LNCaP clone FGC (cell line): ENCODE measurements around the gene GCNT4.

ENCODE experiments used
- DNase-seq: peaks from one replicate; pipeline ENCODE4 v3.0.0-alpha.2; 2011; ENCODE audit warnings: low read depth
- H3K4me3 ChIP-seq: 2 replicates; pipeline ENCODE4 v1.5.1; 2011; ENCODE audit warnings: mild to moderate bottlenecking, low read depth, low read length, control low read depth
- CTCF ChIP-seq: IDR thresholded peaks from 2 replicates; pipeline ENCODE4 v1.5.1; 2012; ENCODE audit warnings: mild to moderate bottlenecking; ENCODE audit not compliant: control insufficient read depth, insufficient read depth; ENCODE audit errors: extremely low read depth

The GCNT4 gene

DNA sequence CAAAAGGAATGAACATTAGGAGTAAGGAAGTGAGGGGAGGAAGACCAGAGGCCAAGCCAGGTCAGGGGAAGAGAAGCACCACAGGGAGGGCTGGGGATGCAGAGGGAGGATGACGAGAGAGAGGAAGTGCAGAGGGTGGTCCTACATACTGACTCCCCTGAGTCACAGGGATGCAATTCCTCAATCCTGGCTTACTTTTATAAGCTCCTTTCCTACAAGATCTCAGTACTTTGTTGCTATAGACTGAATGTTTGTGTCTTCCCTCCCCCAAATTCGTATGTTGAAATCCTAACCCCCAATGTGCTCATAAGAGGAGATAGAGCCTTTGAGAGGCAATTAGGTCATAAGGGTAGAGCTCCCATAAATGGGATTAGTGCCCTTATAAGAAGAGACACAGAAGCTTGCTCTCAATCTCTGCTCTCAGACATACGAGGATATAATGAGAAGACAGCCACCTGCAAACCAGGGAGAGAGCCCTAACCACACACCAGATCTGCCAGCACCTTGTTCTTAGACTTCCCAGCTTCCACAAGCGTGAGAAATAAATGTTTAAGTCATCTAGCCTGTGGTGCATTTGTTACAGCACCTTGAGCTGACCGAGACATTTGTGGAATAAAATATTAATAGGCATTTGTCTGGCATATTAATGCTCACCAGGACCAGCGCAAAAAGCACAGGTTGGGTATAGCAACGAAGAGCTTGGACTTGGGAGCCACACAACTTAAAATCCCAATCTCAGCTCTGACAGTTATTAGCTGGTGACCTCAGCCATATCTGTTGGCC is 33.4 kb downstream of the GCNT4 start:
- no peak overlapping the region for H3K4me3 ChIP-seq
- DNase-seq: no peak
- no peak for TF ChIP-seq CTCF

GRCh38 chr5:75017971-75018370 is 34.4 kb downstream of the GCNT4 start:
- DNase-seq: no peak
- TF ChIP-seq CTCF: no peak
- H3K4me3 ChIP-seq: no peak overlapping the region

DNA sequence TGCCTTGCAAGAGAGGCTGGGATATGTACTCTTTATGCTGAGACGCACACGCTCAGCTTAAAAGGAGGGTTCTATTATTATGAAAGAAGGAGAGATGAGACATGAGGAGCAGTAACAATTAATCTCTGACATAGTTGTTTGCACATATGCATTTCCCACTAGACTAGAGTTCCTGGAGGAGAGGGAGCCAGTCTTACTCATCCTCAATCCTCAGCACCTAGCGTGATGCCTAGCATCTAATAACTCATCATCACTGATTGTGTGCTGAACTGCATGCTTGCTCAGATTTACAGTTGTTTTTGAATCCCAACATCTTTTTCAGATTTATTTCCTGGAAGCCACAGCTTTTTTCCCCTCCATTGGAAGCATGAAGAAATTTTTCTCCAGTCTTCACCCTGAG is 35.5 kb downstream of the GCNT4 start:
- DNase-seq: no peak
- no peak overlapping the region for H3K4me3 ChIP-seq
- TF ChIP-seq CTCF: no peak

DNA sequence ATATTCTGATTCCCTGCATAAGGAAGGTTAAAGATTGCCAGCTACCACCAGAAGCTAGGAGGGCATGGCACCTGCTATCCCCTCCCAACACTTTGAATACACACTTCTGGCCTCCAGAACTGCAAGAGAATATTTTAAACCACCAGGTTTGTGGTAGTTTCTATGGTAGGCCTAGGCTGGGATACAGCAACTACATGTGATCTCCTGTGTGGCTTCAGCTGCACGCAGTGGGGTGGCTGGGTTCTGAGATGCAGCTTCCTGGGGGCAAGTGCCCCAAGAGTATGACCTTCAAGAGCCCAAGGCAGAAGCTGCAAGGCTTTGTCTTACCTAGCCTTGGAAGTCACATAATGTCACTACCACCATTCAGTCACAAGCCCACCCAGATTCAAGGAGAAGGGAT is 39.6 kb downstream of the GCNT4 start:
- TF ChIP-seq CTCF: no peak
- no peak for DNase-seq
- no peak overlapping the region for H3K4me3 ChIP-seq

GRCh38 chr5:75010838-75011237 is 41.5 kb downstream of the GCNT4 start:
- peak; percentile 18 for DNase-seq
- no peak overlapping the region for H3K4me3 ChIP-seq
- no peak for TF ChIP-seq CTCF

- DNase-seq: no peak
- TF ChIP-seq CTCF: no peak
- H3K4me3 ChIP-seq: no peak overlapping the region
Measured at GRCh38 chr5:75009556-75010345, 42.6 kb downstream of the GCNT4 start.
